Measurements from ENCODE around the gene GFRA1. TPM values are rescaled to one million over a fixed set of nuclear protein-coding genes. Genes with fewer than 3 reads are reported as not detected.

GFRA1 gene
- polyA plus RNA-seq, 3 donors from 2014 or later: not detected

GRCh38 chr10:116110736-116111135 lies 162.3 kb downstream of the GFRA1 start:
- Mint-ChIP-seq H3K27ac (no peak overlapping the region), H3K27me3 (ENCODE audit: low read depth in 3 of 3) (peaks cover 0 to 7% (median 2%) of the 10 kb centered on the region in 3 donors), H3K36me3 (no peaks in the 10 kb centered on the region), H3K4me1 (no peaks in the 10 kb centered on the region), H3K9me3 (peaks cover 0 to 4% (median 0%) of the 10 kb centered on the region in 6 donors), H3K4me3 (no peak overlapping the region)
- no peak for DNase-seq

DNA sequence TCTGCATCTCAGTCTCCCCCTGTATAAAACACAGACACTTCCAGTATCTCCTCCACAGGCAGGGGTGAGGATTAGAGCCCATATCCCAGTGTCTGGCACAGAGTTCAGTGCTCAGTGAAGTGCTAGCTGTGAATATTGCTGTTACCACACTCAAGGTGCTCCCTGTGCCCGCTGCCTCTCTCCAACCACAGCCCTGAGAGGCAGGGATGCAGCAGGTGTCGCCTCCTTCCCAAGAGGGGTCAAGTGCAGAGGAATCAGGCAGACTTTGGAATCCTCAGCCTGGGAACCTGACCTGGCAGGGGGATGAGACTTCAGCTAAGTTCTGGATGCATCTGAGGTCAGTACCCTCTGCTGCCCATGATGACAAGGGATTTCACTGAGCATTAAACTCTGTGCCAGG lies 163.1 kb downstream of the GFRA1 start:
- DNase-seq: no peak
- Mint-ChIP-seq H3K27me3 (ENCODE audit: low read depth in 3 of 3) (peaks cover 0 to 5% (median 2%) of the 10 kb centered on the region in 3 donors), H3K4me3 (no peak overlapping the region), H3K9me3 (peaks cover 0 to 4% (median 0%) of the 10 kb centered on the region in 6 donors), H3K4me1 (no peaks in the 10 kb centered on the region), H3K36me3 (no peaks in the 10 kb centered on the region), H3K27ac (no peak overlapping the region)

DNA sequence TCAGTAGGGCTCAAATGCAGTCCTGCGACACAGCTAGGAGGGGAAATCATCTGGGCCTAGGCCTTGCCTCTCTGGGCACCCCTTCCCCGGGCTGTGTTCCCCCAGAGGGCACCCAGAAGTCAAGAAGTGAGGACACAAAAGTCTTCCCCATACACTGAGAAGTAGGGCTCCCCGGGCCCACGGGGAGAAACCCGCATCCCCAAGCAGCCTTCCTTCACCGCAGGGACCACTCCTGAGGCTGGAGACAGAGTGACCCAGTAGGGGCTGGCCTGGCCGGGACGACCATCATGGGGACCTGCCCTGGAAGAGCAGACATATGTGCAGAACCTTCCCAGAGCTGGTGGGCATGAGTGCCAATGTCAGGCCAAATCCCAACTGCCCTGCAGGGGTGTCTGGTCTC lies 163.5 kb downstream of the GFRA1 start:
- Mint-ChIP-seq H3K27me3 (ENCODE audit: low read depth in 3 of 3) (peaks cover 0 to 5% (median 0%) of the 10 kb centered on the region in 3 donors), H3K4me3 (no peak overlapping the region), H3K27ac (no peak overlapping the region), H3K9me3 (peaks cover 0 to 4% (median 0%) of the 10 kb centered on the region in 6 donors), H3K4me1 (no peaks in the 10 kb centered on the region), H3K36me3 (no peaks in the 10 kb centered on the region)
- DNase-seq: no peak

DNA sequence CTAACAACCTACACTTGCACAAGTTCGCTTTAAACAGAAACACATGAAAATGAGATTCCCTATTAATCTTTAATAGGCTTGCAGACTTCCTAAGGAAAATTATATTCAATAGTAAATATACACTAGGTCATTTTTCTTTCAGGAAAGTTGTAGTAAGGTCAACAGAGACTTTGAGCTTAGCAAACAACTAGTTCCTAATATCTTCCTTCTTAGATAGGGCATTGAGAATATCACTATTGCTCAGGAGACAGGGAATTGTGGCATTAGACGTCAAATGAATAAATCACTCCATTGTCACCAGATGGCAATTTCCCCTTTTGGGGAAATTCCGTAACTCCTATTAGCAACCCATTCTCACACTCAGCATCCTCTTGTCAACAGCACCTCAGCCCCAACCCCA lies 164.9 kb downstream of the GFRA1 start:
- Mint-ChIP-seq H3K27ac (no peak overlapping the region), H3K27me3 (ENCODE audit: low read depth in 3 of 3) (peaks cover 0 to 6% (median 0%) of the 10 kb centered on the region in 3 donors), H3K36me3 (no peaks in the 10 kb centered on the region), H3K4me3 (no peak overlapping the region), H3K4me1 (no peaks in the 10 kb centered on the region), H3K9me3 (peaks cover 0 to 4% (median 0%) of the 10 kb centered on the region in 6 donors)
- DNase-seq: no peak

DNA sequence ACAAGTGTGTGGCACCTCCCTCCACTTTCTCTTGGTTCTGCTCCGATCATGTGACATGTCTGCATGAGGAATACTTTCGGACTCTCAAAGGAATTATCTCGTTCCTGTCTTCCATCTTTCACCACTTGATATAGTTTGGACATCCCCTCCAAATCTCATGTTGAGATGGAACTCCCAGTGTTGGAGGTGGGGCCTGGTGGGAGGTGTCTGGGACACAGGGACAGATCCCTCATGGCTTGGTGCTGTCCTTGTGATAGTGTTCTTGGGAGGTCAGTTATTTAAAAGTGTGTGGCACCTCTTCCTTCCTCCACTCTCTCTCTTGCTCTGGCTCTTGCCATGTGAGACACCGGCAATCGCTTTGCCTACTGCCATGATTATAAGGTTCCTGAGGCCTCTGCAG lies 166.4 kb downstream of the GFRA1 start:
- Mint-ChIP-seq H3K9me3 (peaks cover 0 to 7% (median 0%) of the 10 kb centered on the region in 6 donors), H3K27me3 (ENCODE audit: low read depth in 3 of 3) (peaks cover 0 to 6% (median 2%) of the 10 kb centered on the region in 3 donors), H3K4me3 (no peak overlapping the region), H3K36me3 (no peaks in the 10 kb centered on the region), H3K27ac (no peak overlapping the region), H3K4me1 (no peaks in the 10 kb centered on the region)
- no peak for DNase-seq

DNA sequence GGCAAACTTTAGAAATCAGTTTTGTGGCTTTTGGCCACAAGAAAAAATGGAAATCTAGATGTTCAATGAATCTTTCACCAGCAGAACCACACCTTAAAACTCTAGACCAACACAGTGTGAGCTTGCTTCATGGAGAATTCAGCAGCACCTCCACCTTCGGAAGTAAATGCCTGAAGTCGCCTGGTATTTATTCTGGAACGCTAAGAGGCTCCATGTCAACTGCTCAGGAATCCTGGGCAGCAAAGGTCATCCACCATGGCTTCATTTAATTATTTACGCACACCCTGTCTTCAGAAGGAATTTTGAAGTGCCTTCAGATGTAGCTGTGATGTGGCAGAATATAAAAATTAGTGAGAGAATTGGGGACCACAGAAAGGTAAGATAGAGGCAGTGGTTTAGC lies 167.7 kb downstream of the GFRA1 start:
- no peak for DNase-seq
- Mint-ChIP-seq H3K36me3 (no peaks in the 10 kb centered on the region), H3K27me3 (ENCODE audit: low read depth in 3 of 3) (peaks cover 0 to 6% (median 2%) of the 10 kb centered on the region in 3 donors), H3K9me3 (peaks cover 0 to 8% (median 1%) of the 10 kb centered on the region in 6 donors), H3K4me1 (no peaks in the 10 kb centered on the region), H3K27ac (no peak overlapping the region), H3K4me3 (no peak overlapping the region)

GRCh38 chr10:116104210-116104932 lies 168.6 kb downstream of the GFRA1 start:
- DNase-seq: no peak
- Mint-ChIP-seq H3K27ac (no peak overlapping the region), H3K27me3 (ENCODE audit: low read depth in 3 of 3) (peaks cover 0 to 6% (median 2%) of the 10 kb centered on the region in 3 donors), H3K4me1 (no peaks in the 10 kb centered on the region), H3K9me3 (peaks cover 0 to 10% (median 1%) of the 10 kb centered on the region in 6 donors), H3K4me3 (no peak overlapping the region), H3K36me3 (no peaks in the 10 kb centered on the region)

DNA sequence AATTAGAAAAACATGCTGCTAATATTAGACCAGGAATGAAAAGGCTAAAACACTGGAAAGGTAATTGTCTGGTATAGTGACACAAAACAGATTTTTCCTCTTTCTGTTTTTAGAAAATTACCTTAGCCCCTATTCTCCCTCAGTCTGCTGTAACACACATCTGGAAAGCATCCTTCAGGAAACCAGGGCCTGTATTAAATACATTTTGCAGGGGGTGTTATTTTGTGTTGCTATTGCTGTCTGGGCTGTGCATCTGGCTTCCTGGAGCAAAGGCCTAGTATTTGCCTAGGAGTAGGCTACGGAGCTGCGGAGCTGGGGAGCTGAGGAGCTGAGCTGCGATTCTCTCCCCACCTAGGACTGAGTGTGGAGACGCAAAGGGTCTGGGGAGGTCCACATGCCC lies 169.3 kb downstream of the GFRA1 start:
- Mint-ChIP-seq H3K27ac (no peak overlapping the region), H3K4me3 (no peak overlapping the region), H3K36me3 (no peaks in the 10 kb centered on the region), H3K4me1 (no peaks in the 10 kb centered on the region), H3K9me3 (peaks cover 0 to 10% (median 2%) of the 10 kb centered on the region in 6 donors), H3K27me3 (ENCODE audit: low read depth in 3 of 3) (peaks cover 0 to 6% (median 2%) of the 10 kb centered on the region in 3 donors)
- no peak for DNase-seq

- Mint-ChIP-seq H3K4me3 (no peak overlapping the region), H3K27me3 (ENCODE audit: low read depth in 3 of 3) (peaks cover 0 to 3% (median 2%) of the 10 kb centered on the region in 3 donors), H3K4me1 (no peaks in the 10 kb centered on the region), H3K9me3 (peaks cover 0 to 11% (median 3%) of the 10 kb centered on the region in 6 donors), H3K36me3 (no peaks in the 10 kb centered on the region), H3K27ac (no peak overlapping the region)
- DNase-seq: no peak
Measured at GRCh38 chr10:116101616-116102315, 171.2 kb downstream of the GFRA1 start.

- Mint-ChIP-seq H3K27me3 (ENCODE audit: low read depth in 3 of 3) (peaks cover 0 to 3% (median 2%) of the 10 kb centered on the region in 3 donors), H3K36me3 (no peaks in the 10 kb centered on the region), H3K4me3 (no peak overlapping the region), H3K27ac (no peak overlapping the region), H3K9me3 (peaks cover 0 to 11% (median 3%) of the 10 kb centered on the region in 6 donors), H3K4me1 (no peaks in the 10 kb centered on the region)
- no peak for DNase-seq
Measured at GRCh38 chr10:116100984-116101383, 172.0 kb downstream of the GFRA1 start.

- no peak overlapping the region for H3K4me3 Mint-ChIP-seq
- H3K36me3 Mint-ChIP-seq: no peaks in the 10 kb centered on the region
- DNase-seq: no peak
- no peaks in the 10 kb centered on the region for H3K4me1 Mint-ChIP-seq
- peaks cover 0 to 11% (median 2%) of the 10 kb centered on the region in 6 donors for H3K9me3 Mint-ChIP-seq
- H3K27ac Mint-ChIP-seq: no peak overlapping the region
- peaks cover 0 to 3% (median 2%) of the 10 kb centered on the region in 3 donors for H3K27me3 Mint-ChIP-seq (ENCODE audit: low read depth in 3 of 3)
Measured at GRCh38 chr10:116099023-116099420, 174.0 kb downstream of the GFRA1 start.

DNA sequence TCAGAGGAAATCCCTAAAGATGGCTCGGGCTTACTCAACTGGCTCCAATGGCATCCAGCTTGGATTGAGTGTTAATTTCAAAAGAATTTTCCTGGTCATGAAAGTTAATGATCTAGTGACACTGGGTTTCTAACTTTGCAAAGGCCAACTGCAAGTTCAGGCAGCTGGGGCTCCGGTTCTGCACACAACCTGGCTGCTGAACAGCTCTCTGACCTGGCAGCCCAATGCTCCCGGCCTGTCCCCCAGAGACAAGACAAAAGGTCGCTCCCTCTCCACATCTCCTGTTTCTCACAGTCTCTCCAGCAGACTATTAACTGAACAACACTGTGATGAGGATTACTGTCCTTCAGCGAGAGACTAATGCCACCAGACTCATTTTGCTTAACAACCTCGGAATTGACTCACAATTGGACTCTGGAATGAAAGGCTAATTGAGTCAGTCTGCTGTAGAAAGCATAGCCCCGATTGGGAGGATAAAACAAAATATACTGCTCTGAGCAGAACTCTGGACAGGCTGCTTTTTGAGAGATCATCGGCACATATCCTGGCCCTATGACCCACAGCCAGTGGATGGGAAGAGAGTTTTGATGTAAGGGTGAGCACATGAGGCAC lies 174.5 kb downstream of the GFRA1 start:
- H3K4me3 Mint-ChIP-seq: no peak overlapping the region
- peaks cover 0 to 2% (median under 1%) of the 10 kb centered on the region in 3 donors for H3K27me3 Mint-ChIP-seq (ENCODE audit: low read depth in 3 of 3)
- no peak for DNase-seq
- no peaks in the 10 kb centered on the region for H3K36me3 Mint-ChIP-seq
- peaks cover 0 to 11% (median 2%) of the 10 kb centered on the region in 6 donors for H3K9me3 Mint-ChIP-seq
- no peak overlapping the region for H3K27ac Mint-ChIP-seq
- H3K4me1 Mint-ChIP-seq: no peaks in the 10 kb centered on the region

GRCh38 chr10:116097239-116097784 lies 175.7 kb downstream of the GFRA1 start:
- H3K4me3 Mint-ChIP-seq: no peak overlapping the region
- peaks cover 0 to 2% (median 0%) of the 10 kb centered on the region in 3 donors for H3K27me3 Mint-ChIP-seq (ENCODE audit: low read depth in 3 of 3)
- no peak for DNase-seq
- peaks cover 0 to 11% (median 2%) of the 10 kb centered on the region in 6 donors for H3K9me3 Mint-ChIP-seq
- H3K36me3 Mint-ChIP-seq: no peaks in the 10 kb centered on the region
- no peaks in the 10 kb centered on the region for H3K4me1 Mint-ChIP-seq
- H3K27ac Mint-ChIP-seq: no peak overlapping the region

GRCh38 chr10:116096526-116096925 lies 176.5 kb downstream of the GFRA1 start:
- Mint-ChIP-seq H3K27me3 (ENCODE audit: low read depth in 3 of 3) (no peaks in the 10 kb centered on the region), H3K27ac (no peak overlapping the region), H3K4me3 (no peak overlapping the region), H3K4me1 (no peaks in the 10 kb centered on the region), H3K36me3 (no peaks in the 10 kb centered on the region), H3K9me3 (peaks cover 0 to 10% (median 2%) of the 10 kb centered on the region in 6 donors)
- DNase-seq: no peak

All from immature natural killer cell (primary cell).